Breast epithelium (tissue), 4 donors: ENCODE measurements around the gene CLASP1. TPM values are rescaled to one million over a fixed set of nuclear protein-coding genes. Genes with fewer than 3 reads are reported as not detected.
"Not testable (repeated sequence)": the region's sequence is repeated elsewhere in the genome, so short reads cannot be mapped to it uniquely, and the experiment has no call there.

Source experiments
- DNase-seq, 2 donors: peaks; one replicate each; pipeline ENCODE4 v3.0.0-alpha.2; 2019; ENCODE audit warnings: low spot score in 2 of 2
- H3K27ac ChIP-seq, 2 donors: fragments of 200-600 bp; sonication (generic) in 1 of 2; one replicate each; pipeline ENCODE4 v1.5.1; 2016 to 2019; ENCODE audit warnings: mild to moderate bottlenecking in 1 of 2
- H3K27me3 ChIP-seq, 2 donors: fragments of 200-600 bp; sonication (generic) in 1 of 2; one replicate each; pipeline versions ENCODE4 v1.5.1 to v1.6.0; 2017 to 2019; ENCODE audit warnings: control low read depth in 1 of 2, mild to moderate bottlenecking in 1 of 2
- H3K36me3 ChIP-seq: fragments of 200-600 bp; one replicate; pipeline ENCODE4 v1.5.1; 2019
- H3K4me1 ChIP-seq, 2 donors: fragments of 200-600 bp; sonication (generic); one replicate each; pipeline ENCODE4 v1.5.1; 2016 to 2019; ENCODE audit warnings: control low read depth in 1 of 2
- H3K4me3 ChIP-seq, 3 donors: fragments of 200-600 bp; sonication (generic); 1 replicate in 2 of 3; 2 replicates in 1 of 3; pipeline ENCODE4 v1.5.1; 2016 to 2019; ENCODE audit warnings: mild to moderate bottlenecking in 3 of 3, moderate library complexity in 2 of 3
- H3K9me3 ChIP-seq, 2 donors: fragments of 200-600 bp; sonication (generic) in 1 of 2; one replicate each; pipeline ENCODE4 v1.5.1; 2016 to 2019; ENCODE audit warnings: control low read depth in 1 of 2
- POLR2A ChIP-seq: fragments of 450-650 bp; IDR thresholded peaks from one replicate; pipeline ENCODE4 v1.6.1; 2016; ENCODE audit warnings: antibody characterized with exemption, mild to moderate bottlenecking, moderate library complexity
- POLR2AphosphoS5 ChIP-seq, 3 donors: sonication (generic); formaldehyde crosslinking; IDR thresholded peaks; one replicate each; pipeline ENCODE4 v1.6.1; 2017; ENCODE audit warnings: antibody characterized with exemption in 3 of 3
- intact Hi-C: fragments of 100-400 bp; cut with DNase I; formaldehyde crosslinking; loops from one replicate; pipeline ENCODE4 v1.15.1; 2023; ENCODE audit warnings: low total_unique reads
- total RNA-seq, 3 donors: library from RNA; depleted of rRNA; stranded (reverse); fragments of >200 nt; gene quantifications; one replicate each; pipeline ENCODE4 v1.1.0, GENCODE V29; 2016
- TF ChIP-seq, protein P1 (sequence below), 3 donors: fragments of 450-650 bp; IDR thresholded peaks; one replicate each; pipeline ENCODE4 v1.5.1; 2016 to 2017; ENCODE audit warnings: antibody characterized with exemption in 3 of 3, mild to moderate bottlenecking in 3 of 3, moderate library complexity in 3 of 3

CLASP1 gene
- total RNA-seq, 3 donors from 2014 or later: 80.3 to 106 (median 98.7) TPM

DNA sequence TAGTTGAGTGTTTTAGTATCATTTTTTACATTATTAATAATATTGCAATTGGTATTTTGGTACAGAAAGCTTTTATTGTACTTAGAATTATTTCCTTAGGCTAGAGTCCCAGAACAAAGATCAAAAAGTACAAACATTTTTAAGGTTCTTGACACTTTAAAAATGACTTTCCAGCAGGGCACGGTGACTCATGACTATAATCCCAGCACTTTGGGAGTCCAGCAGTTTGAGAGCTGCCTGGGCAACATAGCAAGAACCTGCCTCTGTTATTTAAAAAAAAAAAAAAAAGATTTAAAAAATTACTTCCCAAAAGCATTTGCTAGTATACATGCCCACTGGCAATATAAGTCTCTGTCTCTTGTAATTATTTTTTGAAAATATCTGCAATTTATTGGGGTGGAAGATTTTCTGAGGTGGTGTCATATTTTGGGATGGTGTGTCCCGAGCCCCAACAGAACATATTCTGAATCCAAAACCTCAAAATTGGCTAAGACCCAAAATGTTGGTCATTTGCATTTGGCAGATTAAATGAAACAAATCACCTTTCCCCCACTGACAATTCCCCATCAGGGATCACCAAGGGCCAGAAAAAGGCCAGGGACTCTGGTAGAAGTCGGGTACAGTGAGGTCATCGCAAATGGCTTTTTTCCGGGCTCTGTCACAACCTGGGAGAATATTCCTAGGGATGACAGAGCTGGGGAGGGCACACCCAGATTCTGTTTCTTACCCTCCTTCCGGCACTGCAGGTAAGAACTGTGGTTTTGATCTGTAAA lies 45.3 kb upstream of the CLASP1 start:
- no peak overlapping the region for H3K27ac ChIP-seq
- no peak overlapping the region for H3K4me3 ChIP-seq
- intact Hi-C loops: loop anchor here (5.0 kb wide), 1 partner anchor 1162 kb away; no protein-coding TSS in a partner anchor
- DNase-seq: no peak
- H3K36me3 ChIP-seq: no peaks in the 10 kb centered on the region
- H3K9me3 ChIP-seq: no peaks in the 10 kb centered on the region
- no peaks in the 10 kb centered on the region for H3K27me3 ChIP-seq
- TF ChIP-seq POLR2AphosphoS5 (IDR thresholded peaks at IDR 0.05) (no peak), POLR2A (no peak)
- TF ChIP-seq, protein P1, sequence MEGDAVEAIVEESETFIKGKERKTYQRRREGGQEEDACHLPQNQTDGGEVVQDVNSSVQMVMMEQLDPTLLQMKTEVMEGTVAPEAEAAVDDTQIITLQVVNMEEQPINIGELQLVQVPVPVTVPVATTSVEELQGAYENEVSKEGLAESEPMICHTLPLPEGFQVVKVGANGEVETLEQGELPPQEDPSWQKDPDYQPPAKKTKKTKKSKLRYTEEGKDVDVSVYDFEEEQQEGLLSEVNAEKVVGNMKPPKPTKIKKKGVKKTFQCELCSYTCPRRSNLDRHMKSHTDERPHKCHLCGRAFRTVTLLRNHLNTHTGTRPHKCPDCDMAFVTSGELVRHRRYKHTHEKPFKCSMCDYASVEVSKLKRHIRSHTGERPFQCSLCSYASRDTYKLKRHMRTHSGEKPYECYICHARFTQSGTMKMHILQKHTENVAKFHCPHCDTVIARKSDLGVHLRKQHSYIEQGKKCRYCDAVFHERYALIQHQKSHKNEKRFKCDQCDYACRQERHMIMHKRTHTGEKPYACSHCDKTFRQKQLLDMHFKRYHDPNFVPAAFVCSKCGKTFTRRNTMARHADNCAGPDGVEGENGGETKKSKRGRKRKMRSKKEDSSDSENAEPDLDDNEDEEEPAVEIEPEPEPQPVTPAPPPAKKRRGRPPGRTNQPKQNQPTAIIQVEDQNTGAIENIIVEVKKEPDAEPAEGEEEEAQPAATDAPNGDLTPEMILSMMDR (IDR thresholded peaks at IDR 0.05): no peak
- H3K4me1 ChIP-seq: no peaks in the 10 kb centered on the region

DNA sequence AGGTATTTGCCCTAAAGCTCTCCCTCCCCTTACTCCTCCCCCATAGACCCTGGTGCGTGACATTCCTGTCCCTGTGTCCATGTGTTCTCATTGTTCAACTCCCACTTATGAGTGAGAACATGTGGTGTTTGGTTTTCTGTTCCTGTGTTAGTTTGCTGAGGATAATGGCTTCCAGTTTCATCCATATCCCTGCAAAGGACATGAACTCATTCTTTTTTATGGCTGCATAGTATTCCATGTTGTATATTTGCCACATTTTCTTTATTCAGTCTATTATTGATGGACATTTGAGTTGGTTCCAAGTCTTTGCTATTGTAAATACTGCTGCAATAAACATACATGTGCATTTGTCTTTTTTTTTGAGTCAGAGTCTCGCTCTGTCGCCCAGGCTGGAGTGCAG lies 41.3 kb upstream of the CLASP1 start:
- not testable (repeated sequence) for H3K27me3 ChIP-seq, H3K36me3 ChIP-seq, H3K9me3 ChIP-seq, DNase-seq, H3K4me1 ChIP-seq, H3K4me3 ChIP-seq, H3K27ac ChIP-seq
- intact Hi-C loops: loop anchor here (5.0 kb wide), 1 partner anchor 1158 kb away; no protein-coding TSS in a partner anchor

DNA sequence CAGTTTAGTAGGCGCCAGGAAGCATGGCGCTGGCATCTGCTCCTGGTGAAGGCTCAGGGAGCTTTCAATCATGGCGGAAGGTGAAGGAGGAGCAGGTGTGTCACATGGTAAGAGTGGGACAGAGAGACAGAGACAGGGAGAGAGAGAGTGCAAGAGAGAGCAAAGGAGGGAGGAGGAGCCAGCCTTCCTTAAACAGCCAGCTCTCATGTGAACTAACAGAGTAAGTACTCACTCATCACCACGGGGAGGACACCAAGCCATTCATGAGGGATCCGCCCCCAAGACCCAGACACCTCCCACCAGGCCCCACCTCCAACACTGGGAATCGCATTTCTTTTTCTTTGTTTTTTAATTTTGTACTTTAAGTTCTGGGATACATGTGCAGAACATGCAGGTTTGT lies 40.8 kb upstream of the CLASP1 start:
- no peaks in the 10 kb centered on the region for H3K9me3 ChIP-seq
- H3K4me3 ChIP-seq: no peak overlapping the region
- no peaks in the 10 kb centered on the region for H3K27me3 ChIP-seq
- H3K4me1 ChIP-seq: no peaks in the 10 kb centered on the region
- no peak overlapping the region for H3K27ac ChIP-seq
- H3K36me3 ChIP-seq: no peaks in the 10 kb centered on the region
- TF ChIP-seq POLR2AphosphoS5 (IDR thresholded peaks at IDR 0.05) (no peak), POLR2A (no peak)
- TF ChIP-seq, protein P1 (IDR thresholded peaks at IDR 0.05): no peak
- intact Hi-C loops: loop anchor here (5.0 kb wide), 1 partner anchor 1158 kb away; no protein-coding TSS in a partner anchor
- DNase-seq: no peak

DNA sequence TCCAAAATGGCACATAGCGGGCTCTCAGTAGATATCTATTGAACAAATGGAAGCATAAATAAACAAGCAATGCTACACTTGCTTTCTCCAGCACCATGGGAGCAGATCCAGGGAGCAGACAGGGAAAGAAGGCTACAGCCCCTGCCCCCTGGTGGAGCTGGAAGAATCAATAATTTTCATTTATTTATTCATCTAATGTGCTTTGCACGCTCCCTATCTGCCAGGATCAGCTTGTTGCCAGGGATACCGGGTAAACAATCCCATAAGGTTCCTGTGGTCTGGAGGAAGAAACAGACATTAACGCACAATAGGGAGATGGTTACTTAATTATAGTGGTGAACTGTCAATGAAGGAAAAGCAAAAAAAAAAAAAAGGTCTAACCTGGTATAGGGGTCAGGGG lies 40.1 kb upstream of the CLASP1 start:
- H3K9me3 ChIP-seq: no peaks in the 10 kb centered on the region
- no peaks in the 10 kb centered on the region for H3K36me3 ChIP-seq
- no peaks in the 10 kb centered on the region for H3K27me3 ChIP-seq
- TF ChIP-seq POLR2A (no peak), POLR2AphosphoS5 (IDR thresholded peaks at IDR 0.05) (no peak)
- TF ChIP-seq, protein P1 (IDR thresholded peaks at IDR 0.05): peak in 1 of 3 donors; percentile 43
- H3K4me3 ChIP-seq: no peak overlapping the region
- H3K4me1 ChIP-seq: no peaks in the 10 kb centered on the region
- no peak overlapping the region for H3K27ac ChIP-seq
- DNase-seq: no peak
- intact Hi-C loops: no loop called here

DNA sequence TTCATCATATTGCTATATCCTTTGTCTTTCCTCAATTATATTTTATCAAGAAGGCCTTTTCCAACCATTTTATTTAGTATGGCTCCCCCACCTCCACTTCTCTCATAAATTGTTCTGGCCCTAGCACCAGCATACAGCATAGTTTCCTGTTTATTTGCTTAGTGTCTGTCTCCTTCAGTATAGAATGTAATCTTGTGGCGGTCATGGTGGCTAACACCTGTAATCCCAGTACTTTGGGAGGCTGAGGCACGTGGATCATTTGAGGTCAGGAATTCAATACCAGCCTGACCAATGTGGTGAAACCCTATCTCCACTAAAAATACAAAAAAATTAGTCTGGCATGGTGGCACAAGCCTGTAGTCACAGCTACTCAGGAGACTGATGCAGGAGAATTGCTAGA lies 39.6 kb upstream of the CLASP1 start:
- H3K9me3 ChIP-seq: peaks cover 0 to under 1% of the 10 kb centered on the region in 2 donors
- H3K27me3 ChIP-seq: no peaks in the 10 kb centered on the region
- H3K4me3 ChIP-seq: no peak overlapping the region
- TF ChIP-seq, protein P1 (IDR thresholded peaks at IDR 0.05): no peak
- TF ChIP-seq POLR2A (no peak), POLR2AphosphoS5 (IDR thresholded peaks at IDR 0.05) (no peak)
- no peaks in the 10 kb centered on the region for H3K4me1 ChIP-seq
- no peak overlapping the region for H3K27ac ChIP-seq
- H3K36me3 ChIP-seq: no peaks in the 10 kb centered on the region
- DNase-seq: no peak
- intact Hi-C loops: no loop called here
